Measurements from ENCODE around the gene SQSTM1. TPM values are rescaled to one million over a fixed set of nuclear protein-coding genes. Genes with fewer than 3 reads are reported as not detected.

Gene SQSTM1
- total RNA-seq, 1 experiment from 2014 or later, result 100.0 TPM

DNA sequence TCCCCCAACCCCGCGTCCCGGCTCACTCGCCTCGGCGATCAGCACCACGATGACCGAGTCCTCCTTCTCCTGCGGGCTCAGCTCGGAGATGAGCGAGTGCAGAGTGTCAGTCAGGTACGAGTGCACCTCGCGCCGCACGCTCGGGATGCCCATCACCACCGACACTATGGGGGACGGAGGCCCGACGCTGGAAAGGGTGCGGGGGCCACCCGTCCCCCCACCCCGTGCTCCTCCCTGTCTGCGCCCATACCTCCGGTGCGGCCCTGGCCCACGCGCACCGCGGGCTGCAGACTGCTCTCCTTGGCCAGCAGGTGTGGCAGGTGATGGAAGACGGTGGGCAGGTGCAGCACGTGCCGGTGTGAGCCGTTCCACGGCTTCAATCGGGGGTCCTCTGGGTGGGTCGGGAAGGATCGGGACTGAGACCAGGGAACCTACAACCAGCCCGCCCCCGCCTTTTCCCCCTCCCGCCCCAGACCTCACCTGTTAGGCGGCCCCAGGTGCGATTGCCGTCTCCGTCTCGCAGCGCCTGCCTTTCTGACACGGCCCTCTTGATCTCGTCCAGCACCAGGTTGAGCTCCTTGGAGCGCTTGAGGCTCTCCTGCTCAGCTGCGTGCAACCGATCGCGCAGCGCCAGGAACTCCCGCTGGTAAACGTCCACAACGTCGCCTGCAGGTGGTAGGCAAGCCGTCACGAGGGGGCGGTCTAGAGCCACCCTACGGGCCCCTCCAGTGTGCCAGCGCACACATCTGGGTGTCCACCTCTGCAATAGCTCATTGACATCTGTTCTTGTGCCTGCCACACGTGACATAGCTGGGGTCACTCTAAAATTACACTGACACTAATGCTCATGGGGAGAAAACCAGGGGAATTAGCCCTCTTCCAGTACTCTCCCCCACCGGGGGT, 19.1 kb upstream of the SQSTM1 start:
- Histone ChIP-seq H3K4me2 (ENCODE audit: low read depth, low read length, poor library complexity, severe bottlenecking) (no peak overlapping the region), H3K4me3 (ENCODE audit: low read length) (no peak overlapping the region), H3K9ac (ENCODE audit: low read length) (no peak overlapping the region), H4K20me1 (ENCODE audit: insufficient read depth, low read depth, low read length) (peaks cover 9% of the 10 kb centered on the region; the same call in 1 of the 2 replicates), H3K27ac (ENCODE audit: low read length) (no peak overlapping the region), H3K27me3 (ENCODE audit: low read length) (no peaks in the 10 kb centered on the region), H3K9me3 (ENCODE audit: low read length) (no peaks in the 10 kb centered on the region), H3K4me1 (ENCODE audit: low read length) (peaks cover 33% of the 10 kb centered on the region), H3K9me2 (replicated peaks; ENCODE audit: insufficient read depth, low read length) (no peaks in the 10 kb centered on the region), H2AFZ (ENCODE audit: low read length) (no peak overlapping the region), H3K36me3 (ENCODE audit: insufficient read depth, low read length) (no peaks in the 10 kb centered on the region), H3K79me2 (ENCODE audit: low read length) (peaks cover 9% of the 10 kb centered on the region)
- DNase-seq, result peak; percentile 90

DNA sequence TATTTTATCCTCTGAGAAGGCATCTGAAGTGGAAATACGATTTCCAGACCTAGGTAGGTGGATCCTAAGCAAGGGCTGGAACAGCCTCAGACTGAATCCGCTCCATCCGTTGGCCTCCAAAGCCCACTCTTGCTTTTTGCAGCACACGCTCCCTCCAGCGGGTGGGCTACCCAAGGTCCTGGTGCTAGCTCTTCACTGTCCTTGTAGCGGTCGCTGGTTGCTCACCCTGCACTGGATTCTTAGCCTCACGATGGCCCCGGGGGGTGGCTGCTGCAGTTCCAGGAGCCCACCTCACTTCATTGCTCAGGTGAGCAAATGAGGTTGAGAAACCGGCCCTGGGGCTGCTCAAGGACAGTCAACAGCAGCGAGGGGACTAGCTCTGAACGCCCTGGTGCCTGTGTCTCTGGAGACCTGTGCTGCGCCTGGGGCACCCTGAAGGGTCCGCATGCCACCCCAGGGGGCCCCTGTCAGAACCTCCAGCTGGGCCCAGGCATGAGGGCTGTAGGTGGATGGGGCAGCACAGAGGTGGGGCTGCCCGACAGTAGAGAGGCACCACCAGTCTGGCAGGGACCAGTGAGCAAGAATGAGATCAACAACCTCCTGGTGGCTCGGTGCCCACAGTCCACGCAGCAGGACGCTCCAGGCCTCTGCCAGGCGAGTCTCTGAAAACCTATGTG, 18.4 kb upstream of the SQSTM1 start:
- H3K9me2 ChIP-seq (replicated peaks; ENCODE audit: insufficient read depth, low read length), result no peaks in the 10 kb centered on the region
- H3K4me1 ChIP-seq (ENCODE audit: low read length), result peaks cover 30% of the 10 kb centered on the region
- DNase-seq, result no peak
- H3K4me3 ChIP-seq (ENCODE audit: low read length), result no peak overlapping the region
- no peaks in the 10 kb centered on the region for H3K36me3 ChIP-seq (ENCODE audit: insufficient read depth, low read length)
- H3K4me2 ChIP-seq (ENCODE audit: low read depth, low read length, poor library complexity, severe bottlenecking), result no peak overlapping the region
- peaks cover 9% of the 10 kb centered on the region for H3K79me2 ChIP-seq (ENCODE audit: low read length)
- no peaks in the 10 kb centered on the region for H3K27me3 ChIP-seq (ENCODE audit: low read length)
- no peaks in the 10 kb centered on the region for H3K9me3 ChIP-seq (ENCODE audit: low read length)
- peaks cover 9% of the 10 kb centered on the region; the same call in 1 of the 2 replicates for H4K20me1 ChIP-seq (ENCODE audit: insufficient read depth, low read depth, low read length)
- no peak overlapping the region for H3K9ac ChIP-seq (ENCODE audit: low read length)
- no peak overlapping the region for H2AFZ ChIP-seq (ENCODE audit: low read length)
- no peak overlapping the region for H3K27ac ChIP-seq (ENCODE audit: low read length)

DNA sequence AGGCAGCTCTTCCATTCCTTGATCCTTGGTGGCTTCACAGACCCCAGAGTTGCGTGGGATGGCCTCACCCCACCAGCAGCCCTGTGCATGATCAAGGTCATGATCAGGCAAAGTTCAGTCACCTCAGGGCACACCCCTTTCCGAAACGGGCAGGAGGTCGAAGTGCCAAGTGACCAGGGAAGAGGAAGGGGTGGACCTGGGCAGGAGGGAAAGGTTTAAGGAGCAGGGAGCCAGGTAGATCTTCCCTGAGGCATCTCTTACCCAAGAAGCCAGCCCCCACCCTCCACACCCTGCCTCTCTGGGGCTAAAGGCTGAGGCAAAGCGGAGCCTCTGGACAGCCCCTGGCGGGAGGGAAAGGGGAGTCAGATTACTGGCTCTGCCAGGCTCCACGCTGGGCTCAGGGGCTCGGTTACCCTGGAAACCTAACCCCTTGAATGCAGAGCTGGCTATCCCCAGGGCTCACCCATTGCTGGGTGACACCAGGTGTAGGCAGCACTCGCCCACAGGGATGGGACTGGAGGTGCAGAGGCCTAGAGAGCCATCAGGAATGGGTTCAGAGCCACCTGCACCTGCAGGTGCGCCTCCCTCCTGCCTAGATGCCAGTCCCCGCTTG, 17.6 kb upstream of the SQSTM1 start:
- Histone ChIP-seq H3K36me3 (ENCODE audit: insufficient read depth, low read length) (no peaks in the 10 kb centered on the region), H3K9me2 (replicated peaks; ENCODE audit: insufficient read depth, low read length) (no peaks in the 10 kb centered on the region), H3K9me3 (ENCODE audit: low read length) (no peaks in the 10 kb centered on the region), H4K20me1 (ENCODE audit: insufficient read depth, low read depth, low read length) (peaks cover 9% of the 10 kb centered on the region; the same call in 1 of the 2 replicates), H3K27ac (ENCODE audit: low read length) (no peak overlapping the region), H3K27me3 (ENCODE audit: low read length) (no peaks in the 10 kb centered on the region), H3K4me3 (ENCODE audit: low read length) (no peak overlapping the region), H3K4me1 (ENCODE audit: low read length) (peaks cover 30% of the 10 kb centered on the region), H3K79me2 (ENCODE audit: low read length) (peaks cover 12% of the 10 kb centered on the region), H3K9ac (ENCODE audit: low read length) (no peak overlapping the region), H3K4me2 (ENCODE audit: low read depth, low read length, poor library complexity, severe bottlenecking) (no peak overlapping the region), H2AFZ (ENCODE audit: low read length) (no peak overlapping the region)
- DNase-seq, result no peak

- no peak overlapping the region for H3K27ac ChIP-seq (ENCODE audit: low read length)
These were observed 16.8 kb upstream of the SQSTM1 start for GRCh38 chr5:179803651-179804554.

DNA sequence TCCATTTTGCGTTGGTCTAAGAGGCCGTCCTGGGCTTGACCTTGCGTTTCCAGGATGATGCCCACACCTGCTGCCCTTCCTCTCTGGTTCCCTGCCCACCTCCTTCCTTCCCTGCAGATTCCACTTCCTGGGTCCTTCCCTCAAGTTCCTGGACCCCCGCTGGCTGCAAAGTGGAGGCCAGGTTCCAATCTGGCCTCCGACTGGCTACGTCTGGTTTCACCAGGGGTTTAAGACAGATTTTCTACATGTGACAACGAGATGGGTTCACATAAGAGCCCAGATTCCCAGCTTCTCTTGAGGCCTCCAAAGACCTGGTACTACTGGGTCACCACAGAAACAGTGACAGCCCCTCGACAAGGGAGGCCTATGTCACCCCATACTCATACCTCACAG, 16.2 kb upstream of the SQSTM1 start:
- peaks cover 9% of the 10 kb centered on the region; the same call in 1 of the 2 replicates for H4K20me1 ChIP-seq (ENCODE audit: insufficient read depth, low read depth, low read length)
- H3K79me2 ChIP-seq (ENCODE audit: low read length), result peaks cover 16% of the 10 kb centered on the region
- H3K4me3 ChIP-seq (ENCODE audit: low read length), result peak overlapping the region; percentile 89; the same call in 1 of the 2 replicates
- H3K27ac ChIP-seq (ENCODE audit: low read length), result no peak overlapping the region
- H3K4me1 ChIP-seq (ENCODE audit: low read length), result peaks cover 30% of the 10 kb centered on the region
- no peaks in the 10 kb centered on the region for H3K36me3 ChIP-seq (ENCODE audit: insufficient read depth, low read length)
- H3K9me3 ChIP-seq (ENCODE audit: low read length), result no peaks in the 10 kb centered on the region
- no peaks in the 10 kb centered on the region for H3K9me2 ChIP-seq (replicated peaks; ENCODE audit: insufficient read depth, low read length)
- peak overlapping the region; percentile 95 for H3K9ac ChIP-seq (ENCODE audit: low read length)
- H3K27me3 ChIP-seq (ENCODE audit: low read length), result no peaks in the 10 kb centered on the region
- H3K4me2 ChIP-seq (ENCODE audit: low read depth, low read length, poor library complexity, severe bottlenecking), result peak overlapping the region; percentile 80
- no peak overlapping the region for H2AFZ ChIP-seq (ENCODE audit: low read length)
- DNase-seq, result no peak

More at GRCh38 chr5:179803651-179804554, 16.8 kb upstream of the SQSTM1 start:
- peak; percentile 55 for DNase-seq
- Histone ChIP-seq H2AFZ (ENCODE audit: low read length) (no peak overlapping the region), H3K4me3 (ENCODE audit: low read length) (no peak overlapping the region; the same call in 1 of the 2 replicates), H4K20me1 (ENCODE audit: insufficient read depth, low read depth, low read length) (peaks cover 9% of the 10 kb centered on the region; the same call in 1 of the 2 replicates), H3K27me3 (ENCODE audit: low read length) (no peaks in the 10 kb centered on the region), H3K36me3 (ENCODE audit: insufficient read depth, low read length) (no peaks in the 10 kb centered on the region), H3K9me2 (replicated peaks; ENCODE audit: insufficient read depth, low read length) (no peaks in the 10 kb centered on the region), H3K4me1 (ENCODE audit: low read length) (peaks cover 30% of the 10 kb centered on the region), H3K4me2 (ENCODE audit: low read depth, low read length, poor library complexity, severe bottlenecking) (peak overlapping the region; percentile 80), H3K9ac (ENCODE audit: low read length) (peak overlapping the region; percentile 39; the same call in 1 of the 2 replicates), H3K79me2 (ENCODE audit: low read length) (peaks cover 16% of the 10 kb centered on the region), H3K9me3 (ENCODE audit: low read length) (no peaks in the 10 kb centered on the region)

GRCh38 chr5:179805070-179805528, 15.6 kb upstream of the SQSTM1 start:
- peaks cover 30% of the 10 kb centered on the region for H3K4me1 ChIP-seq (ENCODE audit: low read length)
- H4K20me1 ChIP-seq (ENCODE audit: insufficient read depth, low read depth, low read length), result peaks cover 9% of the 10 kb centered on the region; the same call in 1 of the 2 replicates
- H3K9me2 ChIP-seq (replicated peaks; ENCODE audit: insufficient read depth, low read length), result no peaks in the 10 kb centered on the region
- peaks cover 16% of the 10 kb centered on the region for H3K79me2 ChIP-seq (ENCODE audit: low read length)
- no peak overlapping the region for H3K27ac ChIP-seq (ENCODE audit: low read length)
- H3K4me3 ChIP-seq (ENCODE audit: low read length), result peak overlapping the region; percentile 89
- H3K9me3 ChIP-seq (ENCODE audit: low read length), result no peaks in the 10 kb centered on the region
- H2AFZ ChIP-seq (ENCODE audit: low read length), result no peak overlapping the region
- peak overlapping the region; percentile 80 for H3K4me2 ChIP-seq (ENCODE audit: low read depth, low read length, poor library complexity, severe bottlenecking)
- H3K9ac ChIP-seq (ENCODE audit: low read length), result peak overlapping the region; percentile 95
- no peak for DNase-seq
- H3K27me3 ChIP-seq (ENCODE audit: low read length), result no peaks in the 10 kb centered on the region
- no peaks in the 10 kb centered on the region for H3K36me3 ChIP-seq (ENCODE audit: insufficient read depth, low read length)

GRCh38 chr5:179805529-179806249, 15.0 kb upstream of the SQSTM1 start:
- peaks cover 9% of the 10 kb centered on the region; the same call in 1 of the 2 replicates for H4K20me1 ChIP-seq (ENCODE audit: insufficient read depth, low read depth, low read length)
- no peaks in the 10 kb centered on the region for H3K36me3 ChIP-seq (ENCODE audit: insufficient read depth, low read length)
- no peaks in the 10 kb centered on the region for H3K27me3 ChIP-seq (ENCODE audit: low read length)
- peaks cover 30% of the 10 kb centered on the region for H3K4me1 ChIP-seq (ENCODE audit: low read length)
- H3K4me3 ChIP-seq (ENCODE audit: low read length), result peak overlapping the region; percentile 89
- DNase-seq, result peak; percentile 87
- peaks cover 16% of the 10 kb centered on the region for H3K79me2 ChIP-seq (ENCODE audit: low read length)
- H3K4me2 ChIP-seq (ENCODE audit: low read depth, low read length, poor library complexity, severe bottlenecking), result peak overlapping the region; percentile 80
- peak overlapping the region; percentile 95 for H3K9ac ChIP-seq (ENCODE audit: low read length)
- peak overlapping the region; percentile 37; the same call in 1 of the 2 replicates for H3K27ac ChIP-seq (ENCODE audit: low read length)
- no peak overlapping the region; the same call in 1 of the 2 replicates for H2AFZ ChIP-seq (ENCODE audit: low read length)
- no peaks in the 10 kb centered on the region for H3K9me3 ChIP-seq (ENCODE audit: low read length)
- no peaks in the 10 kb centered on the region for H3K9me2 ChIP-seq (replicated peaks; ENCODE audit: insufficient read depth, low read length)
